ENCODE data around the gene KHDC4.

The KHDC4 gene

DNA sequence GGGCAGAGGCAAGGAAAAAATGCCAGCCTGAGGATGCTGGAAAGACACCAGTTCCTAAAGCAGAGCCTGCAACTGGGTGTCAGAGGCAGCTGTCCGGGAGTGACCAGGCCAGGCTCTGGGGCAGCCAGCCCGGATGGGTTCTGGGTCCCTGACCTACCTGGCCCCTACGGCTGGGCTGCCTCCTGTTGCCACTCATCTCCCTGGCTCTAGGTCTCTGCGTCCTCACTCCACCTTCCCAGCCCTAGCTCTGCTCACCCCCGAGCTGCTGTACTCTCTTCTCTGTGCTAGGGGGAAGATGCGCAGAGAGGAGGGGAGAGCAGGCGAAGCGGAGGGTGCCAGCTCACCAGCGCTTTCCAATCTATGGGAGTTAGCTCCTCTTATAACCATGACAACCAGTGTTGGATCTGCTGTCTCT is 35.2 kb upstream of the KHDC4 start:
- no peak for DNase-seq (ENCODE audit: low read depth)

DNA sequence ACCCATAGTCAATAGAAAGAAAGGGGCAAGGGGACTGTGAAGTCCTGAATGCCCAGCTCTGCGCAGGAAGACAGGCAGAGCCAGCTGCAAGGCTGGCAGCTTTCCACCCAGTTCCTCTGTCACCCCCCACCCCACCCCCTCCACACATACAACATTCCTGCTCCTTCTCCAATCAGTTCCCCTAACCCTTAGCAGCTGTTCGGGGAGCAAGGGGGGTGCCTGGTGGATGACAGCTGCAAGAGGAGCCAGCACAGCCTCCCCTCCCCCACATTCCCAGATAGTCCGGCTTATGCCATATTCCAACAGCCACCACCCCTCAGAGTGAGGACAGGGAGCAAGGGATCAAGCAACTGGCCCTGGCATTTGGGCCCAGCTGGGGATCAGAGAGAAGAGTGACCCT is 34.5 kb upstream of the KHDC4 start:
- no peak for DNase-seq (ENCODE audit: low read depth)

DNA sequence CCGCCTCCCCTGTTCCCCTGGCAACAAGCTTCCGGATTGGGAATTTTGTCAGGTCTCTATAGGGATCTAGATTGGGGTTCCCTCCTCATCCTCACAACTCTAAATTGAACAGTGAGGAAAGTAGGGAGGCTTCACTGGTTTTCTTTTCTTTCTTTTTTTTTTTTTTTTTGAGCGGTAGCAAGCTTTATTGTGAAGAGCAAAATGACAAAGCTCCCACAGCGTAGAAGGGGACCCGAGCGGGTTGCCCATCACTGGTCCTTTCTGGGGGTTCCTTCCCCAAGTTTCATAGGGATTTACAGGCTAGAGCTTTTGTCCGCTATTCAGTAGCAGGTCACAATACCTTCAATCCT is 33.8 kb upstream of the KHDC4 start:
- no peak for DNase-seq (ENCODE audit: low read depth)

DNA sequence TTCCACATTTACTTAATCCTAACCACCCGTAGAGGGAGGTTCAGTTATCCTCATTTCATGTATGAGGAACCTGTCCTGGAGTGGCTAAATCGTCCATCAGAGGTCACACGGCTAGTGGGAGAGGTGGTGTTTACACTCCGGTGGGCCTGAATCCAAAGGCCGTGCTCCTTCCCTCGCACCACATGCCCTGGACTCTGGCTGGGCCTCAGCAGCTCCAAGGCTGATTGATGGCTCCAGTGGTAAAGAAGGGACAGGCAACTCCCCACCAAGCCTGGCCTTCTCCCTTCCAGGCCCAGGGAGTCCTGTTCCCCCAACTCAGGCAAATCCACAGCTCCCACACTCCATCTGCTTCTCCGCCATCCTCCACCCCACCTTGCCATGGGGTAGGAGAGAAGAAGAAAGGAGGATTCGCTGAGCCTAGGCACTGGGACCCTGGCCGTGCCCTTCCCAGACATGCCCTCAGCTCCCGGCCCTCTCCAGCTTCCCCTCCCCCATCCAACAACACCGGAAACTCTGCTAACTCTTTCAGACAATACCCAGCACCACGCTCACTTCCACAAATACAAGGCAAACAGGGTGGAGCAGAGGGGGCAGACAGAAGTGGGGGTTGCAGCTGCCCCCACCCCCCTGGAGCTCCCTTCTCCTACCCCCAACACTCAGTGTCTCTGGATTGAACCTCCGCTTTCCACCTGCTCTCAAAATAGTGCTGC is 33.3 kb upstream of the KHDC4 start:
- DNase-seq (ENCODE audit: low read depth) = no peak

GRCh38 chr1:155966750-155967149 is 32.5 kb upstream of the KHDC4 start:
- DNase-seq (ENCODE audit: low read depth) = no peak

DNA sequence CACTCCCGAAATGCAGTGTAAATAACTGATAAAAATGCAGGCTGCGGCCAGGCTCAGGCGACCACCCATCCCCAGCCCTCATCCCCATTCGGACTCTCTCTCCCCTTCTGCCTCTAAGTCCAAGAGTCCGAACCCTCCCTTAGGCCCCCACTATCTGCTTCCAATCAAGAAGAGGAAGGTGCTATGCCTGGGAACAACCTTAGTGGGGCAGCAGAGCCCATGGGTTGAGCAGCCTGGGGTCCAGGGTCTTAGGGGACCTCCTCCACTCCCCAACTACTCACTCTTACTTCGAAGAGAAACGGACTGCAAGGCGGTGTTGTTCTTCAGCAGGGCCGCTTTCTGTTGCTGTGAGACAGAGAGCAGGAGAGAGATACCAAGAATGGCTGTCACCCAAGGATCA is 31.9 kb upstream of the KHDC4 start:
- DNase-seq (ENCODE audit: low read depth) = no peak

DNA sequence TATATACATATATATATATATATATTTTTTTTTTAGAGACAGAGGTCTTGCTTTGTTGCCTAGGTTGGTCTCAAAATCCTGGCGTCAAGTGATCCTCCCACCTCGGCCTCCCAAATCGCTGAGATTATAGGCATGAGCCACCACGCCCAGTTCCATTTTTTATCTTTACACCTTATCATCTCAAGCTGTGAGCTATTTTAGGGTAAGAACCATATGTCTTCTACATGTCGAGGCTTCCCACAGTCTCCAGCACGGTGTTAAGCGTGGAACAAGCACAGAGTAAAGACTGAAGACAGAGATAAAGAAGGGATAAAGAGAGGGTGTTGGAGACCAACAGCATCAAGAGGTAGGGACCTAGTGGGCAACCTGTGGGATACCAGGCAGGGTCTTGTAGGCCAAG is 30.0 kb upstream of the KHDC4 start:
- DNase-seq (ENCODE audit: low read depth) = no peak

DNA sequence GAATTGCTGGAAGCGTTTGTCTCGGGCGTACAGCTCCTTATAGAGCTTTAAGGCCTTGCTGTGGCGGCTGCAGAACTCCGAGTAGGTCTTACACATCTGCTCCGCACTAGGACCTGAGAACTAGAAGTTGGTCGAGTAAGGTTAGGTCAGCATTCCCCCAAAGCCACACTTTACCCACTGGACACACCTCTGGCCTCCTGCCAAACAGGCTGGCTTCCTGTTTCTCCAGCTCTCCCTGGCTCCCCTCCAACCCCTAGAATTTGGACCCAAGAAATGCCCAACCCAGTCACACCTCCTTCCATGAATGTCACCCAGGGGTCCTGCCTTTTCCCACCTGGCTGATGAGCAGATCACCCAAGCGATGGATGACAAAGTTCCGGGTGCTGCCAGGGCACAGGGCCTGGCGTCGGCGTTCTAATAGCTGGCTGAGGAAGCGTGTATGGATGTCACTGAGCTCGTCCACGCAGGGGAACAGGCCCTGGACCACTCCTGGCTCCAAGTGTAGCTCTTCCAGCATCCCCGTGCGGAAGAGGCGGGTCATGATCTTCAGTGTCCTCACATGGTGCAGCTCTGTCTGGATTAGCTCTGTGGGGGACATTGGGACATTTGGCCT is 28.5 kb upstream of the KHDC4 start:
- no peak for DNase-seq (ENCODE audit: low read depth)

GRCh38 chr1:155961937-155962336 is 27.7 kb upstream of the KHDC4 start:
- no peak for DNase-seq (ENCODE audit: low read depth)

DNA sequence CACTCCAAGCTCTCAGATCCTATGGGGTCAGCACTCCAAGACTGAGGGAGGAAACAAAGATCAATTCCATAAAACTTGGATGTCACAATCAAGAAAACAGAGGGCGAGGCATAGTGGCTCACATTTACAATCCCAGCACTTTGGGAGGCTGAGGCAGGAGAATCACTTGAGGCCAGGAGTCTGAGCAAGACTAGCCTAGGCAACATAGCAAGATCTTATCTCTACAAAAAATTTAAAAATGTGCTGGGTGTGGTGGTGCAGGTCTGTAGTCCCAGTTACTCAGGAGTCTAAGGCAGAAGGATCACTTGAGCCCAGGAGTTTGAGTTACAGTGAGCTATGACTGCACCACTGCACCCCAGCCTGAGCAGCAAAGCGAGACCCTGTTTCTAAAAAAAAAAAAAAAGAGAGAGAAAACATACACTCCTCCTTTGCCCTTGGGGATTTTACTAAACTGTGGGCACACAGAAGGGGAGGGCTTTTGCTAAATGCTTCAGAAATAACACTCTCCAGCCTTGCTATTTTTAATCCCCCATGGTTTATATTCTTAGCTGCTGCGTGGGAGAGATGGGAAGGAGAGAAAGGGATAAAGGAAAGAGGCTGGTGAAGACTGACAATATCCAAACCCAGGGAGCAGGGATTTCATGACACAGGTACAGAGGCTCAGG is 26.0 kb upstream of the KHDC4 start:
- DNase-seq (ENCODE audit: low read depth) = no peak

DNA sequence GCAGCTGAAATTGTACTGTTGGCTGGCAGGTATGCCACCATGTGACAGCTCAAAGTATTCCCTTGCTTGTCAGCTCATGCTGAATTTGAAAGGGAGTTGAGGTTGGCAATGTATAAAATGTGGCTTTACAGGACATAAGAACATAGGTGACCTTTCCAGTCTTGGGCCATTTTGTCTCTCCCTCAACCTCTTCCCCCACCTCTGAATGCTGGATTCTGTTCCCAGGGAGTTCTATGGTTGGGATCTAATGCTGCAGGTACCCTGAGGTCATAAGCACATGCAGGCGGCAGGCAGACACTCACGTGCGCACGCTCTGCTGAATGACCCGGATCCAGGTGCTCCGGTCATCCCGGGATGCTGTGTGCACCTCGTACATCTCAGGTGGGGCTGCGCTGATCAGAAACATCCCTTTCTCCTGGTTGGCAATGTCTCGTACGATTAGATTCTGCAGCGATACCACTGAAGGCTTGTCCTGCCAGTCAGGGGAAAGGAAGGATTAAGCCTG is 23.2 kb upstream of the KHDC4 start:
- no peak for DNase-seq (ENCODE audit: low read depth)

DNA sequence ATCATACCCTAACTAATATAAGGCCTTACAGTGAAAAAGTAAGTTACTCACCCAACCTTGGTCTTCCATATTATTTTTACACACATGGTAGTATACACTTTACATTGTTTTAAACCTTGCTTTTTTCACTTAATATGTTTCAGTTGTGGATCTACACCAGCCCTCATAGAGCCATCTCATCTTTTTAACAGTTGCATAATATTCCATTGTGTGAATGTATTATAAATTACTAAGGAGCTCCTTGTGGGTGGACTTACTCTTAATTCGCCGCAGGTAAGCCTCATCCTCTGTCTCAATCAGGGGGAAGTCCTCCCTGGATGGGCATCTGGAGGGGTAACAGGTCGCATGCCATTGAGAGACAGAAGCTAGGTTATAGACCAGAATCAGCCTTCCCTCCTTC is 20.4 kb upstream of the KHDC4 start:
- DNase-seq (ENCODE audit: low read depth) = no peak

DNA sequence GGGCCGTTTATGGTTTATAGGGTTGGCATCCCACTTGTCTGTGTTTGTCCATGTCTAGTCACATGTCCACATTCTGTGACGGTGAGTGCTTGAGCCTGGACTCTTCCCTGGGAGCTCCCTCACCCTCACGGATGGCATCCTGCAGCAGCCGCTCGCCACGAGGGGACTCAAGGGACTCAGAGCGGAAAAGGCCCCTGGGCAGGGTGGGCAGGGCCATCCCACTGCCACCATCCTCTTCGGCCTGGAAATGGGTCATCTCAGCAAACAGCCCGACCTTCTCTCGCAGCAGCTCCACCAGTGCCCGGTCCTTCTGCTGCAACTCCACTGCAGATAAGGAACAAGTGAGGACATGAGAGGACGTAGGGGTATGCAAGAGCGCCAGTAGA is 18.3 kb upstream of the KHDC4 start:
- no peak for DNase-seq (ENCODE audit: low read depth)

DNA sequence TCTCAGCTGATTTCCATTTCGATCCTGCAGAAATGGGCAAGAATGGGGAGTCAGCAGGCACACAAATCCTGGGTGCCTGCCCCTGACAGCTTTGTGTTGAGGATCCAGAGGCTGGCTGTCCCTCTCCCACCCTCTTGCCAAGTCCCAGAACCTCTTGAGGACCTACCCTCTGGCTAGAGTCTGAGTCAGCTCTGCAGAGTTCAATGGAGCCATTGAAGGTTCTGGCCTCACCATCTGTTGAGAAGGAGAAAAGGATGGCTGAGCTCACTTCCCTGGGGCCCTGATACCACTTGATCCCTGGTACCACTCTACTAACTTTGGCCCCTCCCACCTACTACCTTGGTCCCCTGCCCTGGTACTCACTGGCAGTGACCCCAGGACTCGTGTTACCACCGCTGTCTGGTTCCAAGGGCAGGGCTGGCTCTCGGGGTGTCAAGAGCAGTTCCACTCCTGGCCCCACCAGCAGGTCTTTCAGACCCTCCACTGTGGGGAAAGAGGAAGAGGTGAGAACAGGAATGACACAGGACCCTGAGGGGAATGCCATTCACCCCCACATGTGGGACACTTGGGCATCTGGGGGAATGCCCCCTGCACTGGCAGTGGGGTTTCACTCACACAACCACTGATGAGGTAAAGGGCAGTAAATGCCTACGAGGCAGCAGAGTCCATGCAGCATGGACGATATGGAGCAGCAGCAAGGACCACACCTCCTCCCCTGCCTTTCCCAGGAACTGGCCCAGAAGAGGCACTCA is 17.7 kb upstream of the KHDC4 start:
- DNase-seq (ENCODE audit: low read depth) = no peak

GRCh38 chr1:155950829-155951228 is 16.6 kb upstream of the KHDC4 start:
- DNase-seq (ENCODE audit: low read depth) = no peak

GRCh38 chr1:155947741-155948140 is 13.5 kb upstream of the KHDC4 start:
- DNase-seq (ENCODE audit: low read depth) = no peak

DNA sequence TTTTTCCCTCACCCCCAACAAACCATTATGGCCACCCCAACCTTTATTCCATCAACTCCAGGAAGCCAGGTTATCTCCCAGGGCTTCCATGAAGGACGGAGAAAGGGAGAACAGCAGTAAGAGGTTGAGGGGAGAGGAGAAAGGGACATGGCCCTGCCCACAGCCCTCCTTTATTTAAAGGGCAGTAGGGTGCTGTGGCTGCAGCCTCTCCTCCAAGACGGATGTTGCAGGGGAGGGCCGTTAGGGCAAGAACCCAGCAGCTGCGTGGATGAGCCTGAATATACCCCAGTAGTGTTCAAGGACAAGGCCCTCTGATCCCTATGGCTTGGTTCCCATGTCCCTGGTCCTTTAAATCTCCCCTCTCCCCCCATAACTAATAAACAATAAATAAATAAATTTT is 13.1 kb upstream of the KHDC4 start:
- DNase-seq (ENCODE audit: low read depth) = no peak

GRCh38 chr1:155946633-155947219 is 12.5 kb upstream of the KHDC4 start:
- no peak for DNase-seq (ENCODE audit: low read depth)

DNA sequence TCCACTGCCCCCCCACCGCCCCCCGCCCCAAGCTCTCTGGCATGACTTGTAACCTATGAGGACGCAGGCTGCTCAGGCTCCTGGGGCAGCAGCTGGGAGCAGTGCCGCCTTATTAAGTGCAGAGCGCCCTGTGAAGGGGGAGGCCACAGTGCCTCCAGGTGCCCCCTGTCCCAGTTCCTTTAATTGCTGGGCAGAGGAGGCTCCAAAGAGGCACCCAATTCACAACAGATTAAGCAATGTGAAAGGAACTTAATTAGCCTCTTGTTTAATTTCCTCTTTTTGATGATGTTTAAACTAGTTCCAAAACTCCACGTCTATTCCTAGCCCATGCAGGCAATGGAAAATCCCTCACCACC is 10.2 kb upstream of the KHDC4 start:
- no peak for DNase-seq (ENCODE audit: low read depth)

- no peak for DNase-seq (ENCODE audit: low read depth)
These were observed 8.4 kb upstream of the KHDC4 start for GRCh38 chr1:155942578-155943141.

- no peak for DNase-seq (ENCODE audit: low read depth)
These were observed 7.8 kb upstream of the KHDC4 start for GRCh38 chr1:155941845-155942531.

Measured in stimulated activated CD8-positive, alpha-beta memory T cell treated with anti-CD3 and anti-CD28 coated beads, Interleukin-7, amount 100 ng/mL, for 24 hours (primary cell).